ENCODE measurements around the gene ZKSCAN8. TPM values are rescaled to one million over a fixed set of nuclear protein-coding genes. Genes with fewer than 3 reads are reported as not detected.
"Not testable (repeated sequence)": the region's sequence is repeated elsewhere in the genome, so short reads cannot be mapped to it uniquely, and the experiment has no call there.

The ZKSCAN8 gene
- 16.4 and 17.9 TPM in 2 replicates for total RNA-seq

GRCh38 chr6:28141500-28142329 is at the start of gene ZKSCAN8:
TSS of gene ZKSCAN8 (plus strand) at chr6:28141883. CDS start at chr6:28148408, 6,525 bp downstream.
- Histone ChIP-seq H3K36me3 (ENCODE audit: control insufficient read depth, insufficient read depth, low read length) (no peaks in the 10 kb centered on the region), H3K4me3 (ENCODE audit: low read depth, low read length) (peak within 1 kb of the TSS; percentile 93), H3K27me3 (ENCODE audit: control insufficient read depth, insufficient read depth, low read length) (no peaks in the 10 kb centered on the region)
- no peak for TF ChIP-seq CTCF (IDR thresholded peaks at IDR 0.05; ENCODE audit: insufficient read depth, low read length, poor library complexity, severe bottlenecking)
- peak; percentile 61 for DNase-seq (ENCODE audit: low read depth)

GRCh38 chr6:28102222-28102621 is 39.5 kb upstream of the ZKSCAN8 start:
- H3K36me3 ChIP-seq (ENCODE audit: control insufficient read depth, insufficient read depth, low read length); H3K27me3 ChIP-seq (ENCODE audit: control insufficient read depth, insufficient read depth, low read length); DNase-seq (ENCODE audit: low read depth); H3K4me3 ChIP-seq (ENCODE audit: low read depth, low read length): not testable (repeated sequence)

- not testable (repeated sequence) for H3K4me3 ChIP-seq (ENCODE audit: low read depth, low read length); DNase-seq (ENCODE audit: low read depth); H3K36me3 ChIP-seq (ENCODE audit: control insufficient read depth, insufficient read depth, low read length); H3K27me3 ChIP-seq (ENCODE audit: control insufficient read depth, insufficient read depth, low read length)
These were observed 39.0 kb upstream of the ZKSCAN8 start for GRCh38 chr6:28102699-28103098.

- Histone ChIP-seq H3K36me3 (ENCODE audit: control insufficient read depth, insufficient read depth, low read length) (no peaks in the 10 kb centered on the region), H3K27me3 (ENCODE audit: control insufficient read depth, insufficient read depth, low read length) (no peaks in the 10 kb centered on the region), H3K4me3 (ENCODE audit: low read depth, low read length) (peak overlapping the region; percentile 56)
- no peak for DNase-seq (ENCODE audit: low read depth)
- peak; percentile 71 for TF ChIP-seq CTCF (IDR thresholded peaks at IDR 0.05; ENCODE audit: insufficient read depth, low read length, poor library complexity, severe bottlenecking)
These were observed 37.1 kb upstream of the ZKSCAN8 start for GRCh38 chr6:28104392-28105244.

- Histone ChIP-seq H3K27me3 (ENCODE audit: control insufficient read depth, insufficient read depth, low read length) (no peaks in the 10 kb centered on the region), H3K4me3 (ENCODE audit: low read depth, low read length) (peak overlapping the region; percentile 56), H3K36me3 (ENCODE audit: control insufficient read depth, insufficient read depth, low read length) (no peaks in the 10 kb centered on the region)
- no peak for TF ChIP-seq CTCF (IDR thresholded peaks at IDR 0.05; ENCODE audit: insufficient read depth, low read length, poor library complexity, severe bottlenecking)
- no peak for DNase-seq (ENCODE audit: low read depth)
These were observed 36.4 kb upstream of the ZKSCAN8 start for GRCh38 chr6:28105245-28105639.

- Histone ChIP-seq H3K4me3 (ENCODE audit: low read depth, low read length) (no peak overlapping the region), H3K36me3 (ENCODE audit: control insufficient read depth, insufficient read depth, low read length) (no peaks in the 10 kb centered on the region), H3K27me3 (ENCODE audit: control insufficient read depth, insufficient read depth, low read length) (no peaks in the 10 kb centered on the region)
- DNase-seq (ENCODE audit: low read depth), result no peak
- no peak for TF ChIP-seq CTCF (IDR thresholded peaks at IDR 0.05; ENCODE audit: insufficient read depth, low read length, poor library complexity, severe bottlenecking)
These were observed 34.2 kb upstream of the ZKSCAN8 start for GRCh38 chr6:28107506-28107905.
